ENCODE measurements around the gene ZNF768.

- TF ChIP-seq, protein P1, sequence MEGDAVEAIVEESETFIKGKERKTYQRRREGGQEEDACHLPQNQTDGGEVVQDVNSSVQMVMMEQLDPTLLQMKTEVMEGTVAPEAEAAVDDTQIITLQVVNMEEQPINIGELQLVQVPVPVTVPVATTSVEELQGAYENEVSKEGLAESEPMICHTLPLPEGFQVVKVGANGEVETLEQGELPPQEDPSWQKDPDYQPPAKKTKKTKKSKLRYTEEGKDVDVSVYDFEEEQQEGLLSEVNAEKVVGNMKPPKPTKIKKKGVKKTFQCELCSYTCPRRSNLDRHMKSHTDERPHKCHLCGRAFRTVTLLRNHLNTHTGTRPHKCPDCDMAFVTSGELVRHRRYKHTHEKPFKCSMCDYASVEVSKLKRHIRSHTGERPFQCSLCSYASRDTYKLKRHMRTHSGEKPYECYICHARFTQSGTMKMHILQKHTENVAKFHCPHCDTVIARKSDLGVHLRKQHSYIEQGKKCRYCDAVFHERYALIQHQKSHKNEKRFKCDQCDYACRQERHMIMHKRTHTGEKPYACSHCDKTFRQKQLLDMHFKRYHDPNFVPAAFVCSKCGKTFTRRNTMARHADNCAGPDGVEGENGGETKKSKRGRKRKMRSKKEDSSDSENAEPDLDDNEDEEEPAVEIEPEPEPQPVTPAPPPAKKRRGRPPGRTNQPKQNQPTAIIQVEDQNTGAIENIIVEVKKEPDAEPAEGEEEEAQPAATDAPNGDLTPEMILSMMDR (IDR thresholded peaks at IDR 0.05; ENCODE audit: borderline replicate concordance, extremely low read depth, low read length, poor library complexity, severe bottlenecking): no peak
- TF ChIP-seq EZH2 (IDR thresholded peaks at IDR 0.05; ENCODE audit: borderline replicate concordance, low read depth, low read length, severe bottlenecking): no peak
Observed at GRCh38 chr16:30499284-30499683, 27.1 kb downstream of the ZNF768 start.
